ENCODE results near the gene LRRC8B. TPM values are rescaled to one million over a fixed set of nuclear protein-coding genes. Genes with fewer than 3 reads are reported as not detected.

The LRRC8B gene
- polyA plus RNA-seq, 3 donors: 4.5 to 9.1 (median 7.9) TPM

GRCh38 chr1:89512996-89513720, 11.5 kb upstream of the LRRC8B start:
- Histone ChIP-seq H3K79me2 (ENCODE audit: insufficient read depth, low read length) (no peaks in the 10 kb centered on the region), H3K9ac (ENCODE audit: insufficient read depth, low read length, poor library complexity, severe bottlenecking) (no peak overlapping the region), H3K9me3 (replicated peaks in 1 of 2; ENCODE audit: control insufficient read depth in 1 of 2, insufficient read depth in 1 of 2, low read length in 2 of 2) (no peaks in the 10 kb centered on the region), H3K27ac (ENCODE audit: low read depth in 1 of 2, low read length in 2 of 2) (no peak overlapping the region), H4K20me1 (ENCODE audit: insufficient read depth, low read length) (no peaks in the 10 kb centered on the region), H3K4me2 (replicated peaks; ENCODE audit: extremely low read depth, low read length, poor library complexity, severe bottlenecking) (no peak overlapping the region), H3K4me1 (ENCODE audit: control insufficient read depth in 1 of 2, insufficient read depth in 2 of 2, low read length in 2 of 2) (peaks cover 4 to 5% of the 10 kb centered on the region in 2 donors), H3K36me3 (replicated peaks in 1 of 2; ENCODE audit: control insufficient read depth in 1 of 2, insufficient read depth in 2 of 2, low read length in 2 of 2) (no peaks in the 10 kb centered on the region), H2AFZ (ENCODE audit: insufficient read depth, low read depth, low read length, poor library complexity, severe bottlenecking) (no peak overlapping the region), H3K27me3 (ENCODE audit: control insufficient read depth in 2 of 2, insufficient read depth in 2 of 2, low read length in 2 of 2) (no peaks in the 10 kb centered on the region), H3K4me3 (replicated peaks in 1 of 3; ENCODE audit: low read depth in 2 of 3, low read length in 3 of 3) (no peak overlapping the region)
- H3K4me1 Mint-ChIP-seq: peaks cover 10% of the 10 kb centered on the region
- no peak overlapping the region for H3K4me3 Mint-ChIP-seq
- peak in 1 of 3 donors; percentile 68 for DNase-seq
- intact Hi-C loops (cut with micrococcal nuclease): no loop called here
- no peak for TF ChIP-seq CTCF (IDR thresholded peaks at IDR 0.05)
- H3K27me3 Mint-ChIP-seq (ENCODE audit: low read depth in 3 of 3): peaks cover 0 to 2% (median 0%) of the 10 kb centered on the region in 3 donors
- peak overlapping the region in 1 of 7 donors; percentile 58 for H3K27ac Mint-ChIP-seq
- 88% methylated on average over 1 of the region's 1 CpG for WGBS (ENCODE audit: insufficient coverage)
- H3K36me3 Mint-ChIP-seq: no peaks in the 10 kb centered on the region
- H3K9me3 Mint-ChIP-seq: peaks cover 8 to 23% (median 10%) of the 10 kb centered on the region in 7 donors

- Histone ChIP-seq H3K4me3 (replicated peaks in 1 of 3; ENCODE audit: low read depth in 2 of 3, low read length in 3 of 3) (no peak overlapping the region), H3K9me3 (replicated peaks in 1 of 2; ENCODE audit: control insufficient read depth in 1 of 2, insufficient read depth in 1 of 2, low read length in 2 of 2) (no peaks in the 10 kb centered on the region), H3K36me3 (replicated peaks in 1 of 2; ENCODE audit: control insufficient read depth in 1 of 2, insufficient read depth in 2 of 2, low read length in 2 of 2) (no peaks in the 10 kb centered on the region), H2AFZ (ENCODE audit: insufficient read depth, low read depth, low read length, poor library complexity, severe bottlenecking) (no peak overlapping the region), H3K9ac (ENCODE audit: insufficient read depth, low read length, poor library complexity, severe bottlenecking) (no peak overlapping the region), H3K27ac (ENCODE audit: low read depth in 1 of 2, low read length in 2 of 2) (no peak overlapping the region), H4K20me1 (ENCODE audit: insufficient read depth, low read length) (no peaks in the 10 kb centered on the region), H3K4me1 (ENCODE audit: control insufficient read depth in 1 of 2, insufficient read depth in 2 of 2, low read length in 2 of 2) (peaks cover 4 to 5% of the 10 kb centered on the region in 2 donors), H3K79me2 (ENCODE audit: insufficient read depth, low read length) (no peaks in the 10 kb centered on the region), H3K27me3 (ENCODE audit: control insufficient read depth in 2 of 2, insufficient read depth in 2 of 2, low read length in 2 of 2) (no peaks in the 10 kb centered on the region), H3K4me2 (replicated peaks; ENCODE audit: extremely low read depth, low read length, poor library complexity, severe bottlenecking) (no peak overlapping the region)
- no peak for TF ChIP-seq CTCF (IDR thresholded peaks at IDR 0.05)
- Mint-ChIP-seq H3K36me3 (no peaks in the 10 kb centered on the region), H3K9me3 (peaks cover 0 to 6% (median 3%) of the 10 kb centered on the region in 7 donors), H3K4me1 (peaks cover 10% of the 10 kb centered on the region), H3K27ac (no peak overlapping the region), H3K4me3 (no peak overlapping the region), H3K27me3 (ENCODE audit: low read depth in 3 of 3) (peaks cover 0 to 2% (median 0%) of the 10 kb centered on the region in 3 donors)
- intact Hi-C loops (cut with micrococcal nuclease): no loop called here
- DNase-seq: peak in 1 of 3 donors; percentile 22
- WGBS (ENCODE audit: insufficient coverage): 50% methylated on average over 1 of the region's 4 CpGs
These were observed 8.6 kb upstream of the LRRC8B start for GRCh38 chr1:89516055-89516454.
